ENCODE results near the gene PSAP. TPM values are rescaled to one million over a fixed set of nuclear protein-coding genes. Genes with fewer than 3 reads are reported as not detected.

PSAP gene
- total RNA-seq, 4 donors from 2014 or later = 937 to 1,475 (median 1,210) TPM

DNA sequence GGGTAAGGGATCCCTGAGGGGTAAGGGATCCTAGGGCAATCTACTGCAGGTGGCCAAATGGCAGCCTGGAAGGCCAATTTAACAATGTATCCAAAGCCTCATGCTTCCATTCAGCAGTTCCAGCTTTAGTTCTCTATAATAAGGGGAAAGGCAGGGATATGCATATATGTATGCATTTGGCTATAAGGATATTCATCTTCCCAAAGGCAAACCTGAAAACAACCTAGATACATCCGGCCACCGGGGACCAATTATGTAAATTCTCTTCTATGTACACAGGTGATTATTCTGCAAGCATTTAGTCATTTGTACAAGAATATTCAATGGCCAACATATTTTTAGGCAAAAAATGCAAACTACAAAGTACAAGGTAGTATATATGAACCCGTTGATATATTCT, 26.7 kb downstream of the PSAP start:
- DNase-seq (ENCODE audit: low spot score) (no peak), ATAC-seq (ENCODE audit: low FRiP score) (no peak)
- TF ChIP-seq, protein P1, sequence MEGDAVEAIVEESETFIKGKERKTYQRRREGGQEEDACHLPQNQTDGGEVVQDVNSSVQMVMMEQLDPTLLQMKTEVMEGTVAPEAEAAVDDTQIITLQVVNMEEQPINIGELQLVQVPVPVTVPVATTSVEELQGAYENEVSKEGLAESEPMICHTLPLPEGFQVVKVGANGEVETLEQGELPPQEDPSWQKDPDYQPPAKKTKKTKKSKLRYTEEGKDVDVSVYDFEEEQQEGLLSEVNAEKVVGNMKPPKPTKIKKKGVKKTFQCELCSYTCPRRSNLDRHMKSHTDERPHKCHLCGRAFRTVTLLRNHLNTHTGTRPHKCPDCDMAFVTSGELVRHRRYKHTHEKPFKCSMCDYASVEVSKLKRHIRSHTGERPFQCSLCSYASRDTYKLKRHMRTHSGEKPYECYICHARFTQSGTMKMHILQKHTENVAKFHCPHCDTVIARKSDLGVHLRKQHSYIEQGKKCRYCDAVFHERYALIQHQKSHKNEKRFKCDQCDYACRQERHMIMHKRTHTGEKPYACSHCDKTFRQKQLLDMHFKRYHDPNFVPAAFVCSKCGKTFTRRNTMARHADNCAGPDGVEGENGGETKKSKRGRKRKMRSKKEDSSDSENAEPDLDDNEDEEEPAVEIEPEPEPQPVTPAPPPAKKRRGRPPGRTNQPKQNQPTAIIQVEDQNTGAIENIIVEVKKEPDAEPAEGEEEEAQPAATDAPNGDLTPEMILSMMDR (IDR thresholded peaks at IDR 0.05) = no peak

DNA sequence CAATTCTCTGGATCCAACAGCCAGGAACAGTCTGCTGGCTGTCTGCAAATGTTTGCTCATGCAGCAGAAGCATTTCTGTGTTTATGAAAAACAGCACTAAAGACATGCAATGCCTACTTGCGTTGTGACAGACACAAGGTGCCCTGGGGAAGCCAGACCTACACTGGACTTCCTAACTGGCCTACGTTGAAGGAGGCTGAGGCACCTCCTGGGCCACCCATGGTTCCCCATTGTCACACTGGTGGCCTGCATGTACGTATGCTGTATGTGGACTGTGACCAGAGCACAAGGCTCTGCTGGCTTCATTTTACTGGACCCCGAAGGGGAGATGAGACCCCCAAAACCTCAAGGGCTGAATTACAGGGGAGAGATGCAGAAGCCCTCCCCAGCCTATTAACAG, 27.7 kb downstream of the PSAP start:
- TF ChIP-seq, protein P1 (IDR thresholded peaks at IDR 0.05) = no peak
- ATAC-seq (ENCODE audit: low FRiP score) (no peak), DNase-seq (ENCODE audit: low spot score) (no peak)

DNA sequence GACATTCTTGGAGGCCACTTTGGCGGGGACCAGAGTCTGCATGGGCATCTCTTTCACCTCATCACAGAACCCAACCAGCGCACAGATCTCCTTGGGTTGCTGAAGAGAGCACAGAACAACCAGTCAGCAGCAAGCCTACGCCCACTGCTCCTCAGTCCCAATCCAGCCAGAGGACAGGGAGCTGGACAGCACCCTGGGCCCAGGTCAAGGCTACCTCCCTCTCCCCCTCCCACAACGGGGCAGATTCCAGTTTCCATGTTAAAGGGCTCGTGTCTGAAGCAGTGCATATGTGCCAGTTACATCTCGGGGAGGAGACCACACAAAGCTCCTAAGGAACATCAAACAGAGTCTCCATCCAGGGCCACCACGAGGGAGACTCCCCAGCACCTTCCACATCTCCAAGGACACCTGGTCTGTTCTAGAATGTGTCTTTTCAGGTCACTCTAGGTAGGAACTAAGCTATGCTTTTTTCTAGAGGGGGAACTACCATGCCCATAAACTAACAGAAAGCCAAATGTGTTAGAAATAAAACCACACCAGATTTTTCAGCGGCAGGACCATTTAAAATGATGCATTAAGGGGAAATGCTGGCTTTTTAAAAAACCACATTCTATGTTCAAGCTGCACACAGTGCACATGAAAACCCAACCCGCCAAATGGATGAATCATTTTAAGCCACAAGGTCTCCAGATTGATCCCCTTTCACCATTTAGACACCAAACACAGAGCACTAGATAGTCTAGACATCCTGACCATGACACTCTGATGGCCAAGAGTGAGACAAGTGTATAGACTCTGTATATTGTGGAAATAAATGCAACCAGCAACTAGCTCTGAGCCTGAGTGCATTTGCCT, 28.9 kb downstream of the PSAP start:
- DNase-seq (ENCODE audit: low spot score) = no peak
- TF ChIP-seq, protein P1 (IDR thresholded peaks at IDR 0.05) = no peak
- ATAC-seq (ENCODE audit: low FRiP score) = no peak

DNA sequence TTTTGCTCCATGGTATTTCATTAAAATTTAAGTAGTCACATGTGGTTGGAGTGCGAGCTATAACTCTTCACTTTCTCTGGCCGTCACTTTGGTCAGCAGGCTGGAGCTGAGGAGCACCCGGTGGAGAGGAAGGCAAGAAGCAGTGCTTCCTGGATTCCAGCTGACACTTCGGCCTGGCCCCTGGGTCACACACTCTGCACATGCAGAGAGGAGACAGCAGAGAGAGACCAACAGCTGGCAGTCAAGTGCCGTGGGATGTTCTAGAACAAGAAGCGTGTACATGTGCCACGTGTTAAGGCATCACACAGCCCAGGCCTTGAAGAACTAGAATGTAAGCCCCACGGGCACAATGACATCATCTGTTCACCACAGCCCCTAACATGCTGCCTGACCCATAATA, 30.1 kb downstream of the PSAP start:
- TF ChIP-seq, protein P1 (IDR thresholded peaks at IDR 0.05) = no peak
- DNase-seq (ENCODE audit: low spot score) = no peak
- ATAC-seq (ENCODE audit: low FRiP score) = no peak

DNA sequence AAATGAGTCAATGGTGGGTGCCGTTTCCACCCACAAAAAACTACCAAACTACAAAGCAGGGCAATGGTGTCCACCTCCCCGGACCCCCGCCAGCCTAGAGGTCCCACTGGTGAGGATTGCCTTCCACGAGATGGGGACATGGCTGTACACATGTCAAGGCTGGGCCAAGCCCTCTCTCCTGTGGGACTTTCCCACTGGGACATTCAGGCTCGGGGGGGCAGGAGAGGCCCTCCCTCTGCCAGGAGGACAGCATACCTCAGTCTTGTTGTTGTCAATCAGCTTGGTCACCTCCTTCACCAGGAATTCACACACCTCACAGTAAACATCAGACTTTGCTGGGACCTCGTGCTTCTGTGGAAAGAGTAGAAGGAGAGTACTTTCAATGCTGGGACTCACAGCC, 31.1 kb downstream of the PSAP start:
- DNase-seq (ENCODE audit: low spot score) (no peak), ATAC-seq (ENCODE audit: low FRiP score) (no peak)
- TF ChIP-seq, protein P1 (IDR thresholded peaks at IDR 0.05) = no peak

DNA sequence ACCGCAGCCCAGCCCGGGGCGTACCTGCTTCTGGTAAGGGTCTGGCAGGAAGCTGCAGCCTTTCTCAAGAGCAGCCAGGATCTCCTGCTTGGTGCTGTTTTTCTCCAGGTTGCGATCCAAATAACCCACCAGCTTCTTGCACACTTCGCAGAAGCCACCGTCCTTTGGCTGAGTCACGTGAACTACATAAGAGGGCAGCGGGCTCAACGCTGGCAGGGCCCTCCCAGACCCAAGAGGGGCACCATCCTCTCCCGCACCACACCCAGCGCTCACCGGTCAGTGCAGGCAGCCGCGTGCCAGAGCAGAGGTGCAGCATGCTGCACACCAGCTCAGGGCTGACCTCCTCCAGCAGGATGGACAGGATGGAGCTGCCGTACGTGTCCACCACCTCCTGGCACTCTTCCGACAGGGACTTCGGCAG, 31.6 kb downstream of the PSAP start:
- TF ChIP-seq, protein P1 (IDR thresholded peaks at IDR 0.05) = no peak
- DNase-seq (ENCODE audit: low spot score) = no peak
- no peak for ATAC-seq (ENCODE audit: low FRiP score)

DNA sequence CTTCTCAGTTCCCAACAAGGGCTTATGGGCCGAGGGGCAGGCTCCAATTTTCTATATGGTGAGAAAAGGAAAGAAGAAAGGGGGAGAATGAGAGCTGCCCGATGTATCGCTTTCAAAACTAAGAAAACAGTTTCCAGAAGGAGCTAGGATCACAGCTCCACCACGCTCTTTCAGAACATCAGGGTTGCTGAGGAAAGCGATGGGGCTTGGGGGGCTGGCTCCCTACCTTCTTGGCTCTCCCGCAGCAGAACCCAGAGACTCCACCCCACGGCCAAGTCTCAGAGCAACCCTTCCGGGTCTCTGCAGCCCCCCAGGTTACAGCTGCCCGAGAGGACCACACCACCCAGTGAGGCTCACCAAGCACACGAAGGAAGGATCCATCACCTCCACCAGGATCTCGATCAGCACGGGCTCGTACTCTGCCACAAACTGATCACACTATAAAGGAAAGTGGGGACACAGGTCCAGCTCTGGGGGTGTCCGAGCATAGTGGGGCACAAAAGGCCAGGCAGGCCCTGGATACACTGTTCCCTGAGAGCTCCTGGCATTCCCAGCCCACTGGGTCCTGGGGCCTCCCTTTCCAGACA, 32.3 kb downstream of the PSAP start:
- DNase-seq (ENCODE audit: low spot score) (no peak), ATAC-seq (ENCODE audit: low FRiP score) (no peak)
- TF ChIP-seq, protein P1 (IDR thresholded peaks at IDR 0.05) = no peak
